Colonic mucosa (tissue), 4 donors: ENCODE measurements around the gene MBD5. TPM values are rescaled to one million over a fixed set of nuclear protein-coding genes. Genes with fewer than 3 reads are reported as not detected.

Experiments used
- DNase-seq: peaks from one replicate; pipeline ENCODE4 v3.0.0-alpha.2; 2020
- H3K27ac ChIP-seq: fragments of 200-600 bp; one replicate; pipeline ENCODE4 v1.8.0; 2021
- H3K27me3 ChIP-seq: fragments of 200-600 bp; one replicate; pipeline ENCODE4 v1.8.0; 2021
- H3K36me3 ChIP-seq: fragments of 200-600 bp; one replicate; pipeline ENCODE4 v1.8.0; 2021
- H3K4me1 ChIP-seq: fragments of 200-600 bp; one replicate; pipeline ENCODE4 v1.8.0; 2021; ENCODE audit warnings: mild to moderate bottlenecking
- H3K4me3 ChIP-seq: fragments of 200-600 bp; one replicate; pipeline ENCODE4 v1.8.0; 2021
- H3K9ac ChIP-seq, 2 donors: one replicate each; pipeline ENCODE4 v1.7.0; 2013; ENCODE audit warnings: control low read depth in 2 of 2, low read depth in 2 of 2, low read length in 2 of 2
- H3K9me3 ChIP-seq: fragments of 200-600 bp; one replicate; pipeline ENCODE4 v1.8.0; 2021
- intact Hi-C: fragments of 100-400 bp; cut with DNase I; formaldehyde crosslinking; loops from one replicate; pipeline ENCODE4 v1.14.1; 2022
- total RNA-seq, 2 donors: library from RNA; stranded (reverse); fragmentation: NEBNext Ultra II Directional in 1 of 2; extraction: Animal tissue kit (Norgen Biotek cat#: 25700) in 1 of 2; gene quantifications; one replicate each; pipeline ENCODE4 v1.2.1, GENCODE V29; 2021
- TF ChIP-seq, protein P1 (sequence below): fragments of 200-600 bp; IDR thresholded peaks from one replicate; pipeline ENCODE4 v1.8.0; 2022; ENCODE audit warnings: antibody characterized with exemption, mild to moderate bottlenecking
- donor health status: healthy.
- donor health status: DM: no; HTN: no; CAD: no.
- donor health status: DM: no; HTN: no; CAD: no.

Gene MBD5
- total RNA-seq, 2 donors from 2014 or later: 26.7 to 29.6 TPM

DNA sequence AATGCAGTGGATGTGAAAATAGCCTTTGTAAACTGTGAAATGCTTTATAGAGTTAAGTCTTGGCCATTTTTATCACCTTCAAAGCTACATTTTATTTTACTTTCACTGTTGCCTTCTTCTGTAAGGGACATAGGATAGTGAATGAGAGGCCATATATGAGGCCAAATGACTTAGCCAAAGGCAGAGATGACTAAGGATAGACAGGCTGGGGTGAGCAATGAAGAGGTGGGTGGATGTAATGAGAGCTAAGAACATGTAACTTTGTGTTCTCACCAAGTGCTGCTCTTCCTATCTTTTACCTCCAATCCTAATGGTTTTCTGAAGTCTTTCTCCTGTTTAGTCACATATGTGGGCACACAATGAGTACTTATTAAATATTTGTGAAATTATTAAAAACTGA lies 101.9 kb downstream of the MBD5 start:
- Histone ChIP-seq H3K9ac (no peak overlapping the region), H3K27ac (no peak overlapping the region), H3K36me3 (no peaks in the 10 kb centered on the region), H3K4me1 (no peaks in the 10 kb centered on the region), H3K4me3 (no peak overlapping the region), H3K27me3 (no peaks in the 10 kb centered on the region), H3K9me3 (no peaks in the 10 kb centered on the region)
- no peak for DNase-seq
- intact Hi-C loops: no loop called here
- TF ChIP-seq, protein P1, sequence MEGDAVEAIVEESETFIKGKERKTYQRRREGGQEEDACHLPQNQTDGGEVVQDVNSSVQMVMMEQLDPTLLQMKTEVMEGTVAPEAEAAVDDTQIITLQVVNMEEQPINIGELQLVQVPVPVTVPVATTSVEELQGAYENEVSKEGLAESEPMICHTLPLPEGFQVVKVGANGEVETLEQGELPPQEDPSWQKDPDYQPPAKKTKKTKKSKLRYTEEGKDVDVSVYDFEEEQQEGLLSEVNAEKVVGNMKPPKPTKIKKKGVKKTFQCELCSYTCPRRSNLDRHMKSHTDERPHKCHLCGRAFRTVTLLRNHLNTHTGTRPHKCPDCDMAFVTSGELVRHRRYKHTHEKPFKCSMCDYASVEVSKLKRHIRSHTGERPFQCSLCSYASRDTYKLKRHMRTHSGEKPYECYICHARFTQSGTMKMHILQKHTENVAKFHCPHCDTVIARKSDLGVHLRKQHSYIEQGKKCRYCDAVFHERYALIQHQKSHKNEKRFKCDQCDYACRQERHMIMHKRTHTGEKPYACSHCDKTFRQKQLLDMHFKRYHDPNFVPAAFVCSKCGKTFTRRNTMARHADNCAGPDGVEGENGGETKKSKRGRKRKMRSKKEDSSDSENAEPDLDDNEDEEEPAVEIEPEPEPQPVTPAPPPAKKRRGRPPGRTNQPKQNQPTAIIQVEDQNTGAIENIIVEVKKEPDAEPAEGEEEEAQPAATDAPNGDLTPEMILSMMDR: no peak

DNA sequence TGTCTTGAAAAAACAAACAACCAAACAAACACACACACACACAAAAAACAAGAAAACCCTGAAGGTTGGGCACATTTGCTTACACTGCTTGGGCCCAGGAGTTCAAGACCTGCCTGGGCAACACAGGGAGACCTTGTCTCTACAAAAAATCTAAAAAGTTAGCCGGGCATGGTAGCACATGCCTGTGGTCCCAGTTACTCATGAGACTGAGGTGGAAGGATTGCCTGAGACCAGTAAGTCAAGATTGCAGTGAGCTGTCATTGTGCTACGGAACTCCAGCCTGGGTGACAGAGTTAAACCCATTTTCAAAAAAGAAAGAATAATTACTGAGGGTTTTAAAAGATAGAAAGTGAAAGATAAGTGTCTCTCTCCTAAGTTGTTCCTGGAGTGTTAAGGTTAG lies 103.4 kb downstream of the MBD5 start:
- H3K4me1 ChIP-seq: no peaks in the 10 kb centered on the region
- TF ChIP-seq, protein P1: no peak
- H3K27ac ChIP-seq: no peak overlapping the region
- intact Hi-C loops: no loop called here
- no peak for DNase-seq
- H3K36me3 ChIP-seq: no peaks in the 10 kb centered on the region
- no peak overlapping the region for H3K4me3 ChIP-seq
- H3K27me3 ChIP-seq: no peaks in the 10 kb centered on the region
- no peak overlapping the region for H3K9ac ChIP-seq
- H3K9me3 ChIP-seq: no peaks in the 10 kb centered on the region

- H3K9ac ChIP-seq: no peak overlapping the region
- no peaks in the 10 kb centered on the region for H3K4me1 ChIP-seq
- intact Hi-C loops: no loop called here
These were observed 109.7 kb downstream of the MBD5 start for GRCh38 chr2:148130581-148130980.

GRCh38 chr2:148132412-148132811 lies 111.5 kb downstream of the MBD5 start:
- no peak for DNase-seq
- no peaks in the 10 kb centered on the region for H3K27me3 ChIP-seq

More at GRCh38 chr2:148130581-148130980, 109.7 kb downstream of the MBD5 start:
- no peaks in the 10 kb centered on the region for H3K27me3 ChIP-seq
- TF ChIP-seq, protein P1: no peak
- H3K36me3 ChIP-seq: no peaks in the 10 kb centered on the region
- no peak overlapping the region for H3K27ac ChIP-seq
- H3K9me3 ChIP-seq: no peaks in the 10 kb centered on the region
- H3K4me3 ChIP-seq: no peak overlapping the region
- no peak for DNase-seq

GRCh38 chr2:148135705-148136104 lies 114.8 kb downstream of the MBD5 start:
- Histone ChIP-seq H3K27ac (no peak overlapping the region), H3K4me3 (no peak overlapping the region), H3K36me3 (no peaks in the 10 kb centered on the region), H3K27me3 (no peaks in the 10 kb centered on the region), H3K9ac (no peak overlapping the region), H3K9me3 (no peaks in the 10 kb centered on the region), H3K4me1 (no peaks in the 10 kb centered on the region)
- intact Hi-C loops: no loop called here
- TF ChIP-seq, protein P1: no peak
- DNase-seq: no peak

More at GRCh38 chr2:148132412-148132811, 111.5 kb downstream of the MBD5 start:
- Histone ChIP-seq H3K4me1 (no peaks in the 10 kb centered on the region), H3K9ac (no peak overlapping the region), H3K36me3 (no peaks in the 10 kb centered on the region), H3K9me3 (no peaks in the 10 kb centered on the region), H3K27ac (no peak overlapping the region), H3K4me3 (no peak overlapping the region)
- TF ChIP-seq, protein P1: no peak
- intact Hi-C loops: no loop called here

- no peak overlapping the region for H3K9ac ChIP-seq
These were observed 115.5 kb downstream of the MBD5 start for GRCh38 chr2:148136441-148136840.

More at GRCh38 chr2:148136441-148136840, 115.5 kb downstream of the MBD5 start:
- no peak overlapping the region for H3K27ac ChIP-seq
- intact Hi-C loops: no loop called here
- H3K27me3 ChIP-seq: no peaks in the 10 kb centered on the region
- H3K4me1 ChIP-seq: no peaks in the 10 kb centered on the region
- DNase-seq: no peak
- TF ChIP-seq, protein P1: no peak
- H3K9me3 ChIP-seq: no peaks in the 10 kb centered on the region
- no peaks in the 10 kb centered on the region for H3K36me3 ChIP-seq
- H3K4me3 ChIP-seq: no peak overlapping the region
